Stimulated activated CD4-positive, alpha-beta T cell treated with anti-CD3 and anti-CD28 coated beads, Interleukin-2, amount 100 ng/mL, for 48 hours (primary cell): Measurements from ENCODE around the gene KCNMB1.
A peak's percentile ranks its signal among the peaks of the same experiment; 100 is the strongest.

ENCODE experiments used
- DNase-seq, 2 donors: peaks; one replicate each; pipeline ENCODE4 v3.0.0-alpha.2; 2020

KCNMB1 gene

GRCh38 chr5:170388818-170389549, at the start of gene KCNMB1:
TSS of gene KCNMB1 (minus strand) at chr5:170389367. CDS start at chr5:170385447, 3,920 bp downstream.
- DNase-seq, result no peak

DNA sequence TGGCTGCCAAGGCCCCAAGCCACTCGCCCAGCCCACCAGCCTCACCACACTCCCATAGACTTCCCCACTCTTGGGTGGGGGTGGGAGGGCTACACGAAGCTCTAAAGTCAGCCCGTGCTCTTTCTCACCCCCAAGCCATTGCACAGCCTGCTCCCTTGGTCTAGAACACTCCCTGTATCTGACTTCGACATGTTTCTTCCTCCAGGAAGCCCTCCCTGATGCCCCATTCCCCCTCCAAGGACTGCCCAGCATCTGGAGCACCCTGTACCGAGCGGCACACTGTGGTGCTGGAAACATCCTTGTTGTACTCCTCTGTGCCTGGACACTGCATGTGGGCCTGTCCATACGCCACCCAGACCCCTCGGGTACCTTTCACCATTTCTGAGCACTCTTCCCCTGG, 49.4 kb upstream of the KCNMB1 start:
- no peak for DNase-seq

GRCh38 chr5:170437621-170438375, 48.6 kb upstream of the KCNMB1 start:
- no peak for DNase-seq

DNA sequence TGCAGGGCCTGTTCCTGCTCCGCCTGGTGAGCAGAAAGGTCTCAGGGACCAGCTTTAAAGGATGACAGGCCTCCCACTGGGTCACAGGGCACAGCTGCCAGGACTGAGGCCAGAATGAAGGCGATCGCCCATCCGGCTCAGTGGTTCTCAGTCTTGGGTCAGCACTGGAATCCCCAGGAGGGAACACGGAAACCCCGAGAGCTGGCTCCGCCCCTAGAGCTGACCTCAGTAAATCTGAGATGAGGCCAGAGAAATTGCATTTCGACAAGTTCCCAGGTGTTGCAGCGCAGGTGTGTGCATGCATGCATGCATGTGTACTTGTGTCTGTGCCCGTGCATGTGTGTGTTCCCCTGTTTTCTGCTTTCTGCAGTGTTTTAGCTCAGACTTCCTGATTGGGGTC, 47.2 kb upstream of the KCNMB1 start:
- no peak for DNase-seq

DNA sequence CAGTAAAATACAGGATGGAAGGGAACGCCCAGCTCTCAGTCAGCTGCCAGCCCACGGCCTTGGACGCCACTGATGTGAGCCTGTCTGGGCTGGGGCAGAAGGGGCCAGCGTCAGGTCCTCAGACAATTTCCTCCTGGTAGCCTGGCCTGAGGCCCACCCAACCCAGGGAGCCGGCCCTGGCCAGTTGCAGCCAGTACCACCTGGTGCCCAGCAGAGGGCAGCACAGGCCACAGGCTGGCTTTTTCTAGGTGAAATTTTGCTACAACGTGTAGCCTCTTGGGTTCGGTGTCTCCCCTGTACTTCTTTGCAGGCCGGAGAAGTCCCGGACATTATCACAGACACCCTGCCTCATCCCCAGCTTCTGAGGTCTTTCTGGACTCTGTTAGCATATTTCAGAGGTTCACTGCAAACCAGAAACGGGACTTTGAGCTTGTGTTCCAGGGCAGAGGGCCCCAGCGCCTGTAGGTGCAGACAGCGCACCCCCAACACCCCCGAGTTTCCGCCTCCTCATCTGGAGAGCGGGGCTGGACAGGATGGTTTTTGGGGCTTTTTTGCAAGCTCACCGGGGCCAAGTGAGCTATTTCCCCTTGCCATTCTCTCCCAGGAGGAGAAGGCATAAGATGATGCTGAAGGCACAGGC, 45.9 kb upstream of the KCNMB1 start:
- peak; percentile 54 to 64 for DNase-seq

DNA sequence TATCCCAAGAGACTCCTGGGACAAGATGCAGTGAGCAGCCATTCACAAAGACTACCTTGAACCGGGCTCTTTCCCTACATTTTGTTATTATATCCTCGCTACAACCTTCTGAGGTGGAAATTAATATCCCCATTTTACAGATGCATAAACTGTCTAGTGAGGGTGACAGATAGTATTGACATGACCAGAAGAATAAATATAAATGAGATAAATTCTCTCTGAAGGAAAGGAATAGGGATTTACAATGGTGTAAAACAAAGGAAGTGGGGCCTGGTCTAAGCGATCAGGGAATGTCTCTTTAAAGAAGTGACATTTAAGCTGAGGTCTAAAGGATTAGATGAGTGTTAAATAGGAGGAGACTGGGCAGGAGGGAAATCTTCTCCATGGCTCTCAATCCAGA, 43.5 kb upstream of the KCNMB1 start:
- no peak for DNase-seq

DNA sequence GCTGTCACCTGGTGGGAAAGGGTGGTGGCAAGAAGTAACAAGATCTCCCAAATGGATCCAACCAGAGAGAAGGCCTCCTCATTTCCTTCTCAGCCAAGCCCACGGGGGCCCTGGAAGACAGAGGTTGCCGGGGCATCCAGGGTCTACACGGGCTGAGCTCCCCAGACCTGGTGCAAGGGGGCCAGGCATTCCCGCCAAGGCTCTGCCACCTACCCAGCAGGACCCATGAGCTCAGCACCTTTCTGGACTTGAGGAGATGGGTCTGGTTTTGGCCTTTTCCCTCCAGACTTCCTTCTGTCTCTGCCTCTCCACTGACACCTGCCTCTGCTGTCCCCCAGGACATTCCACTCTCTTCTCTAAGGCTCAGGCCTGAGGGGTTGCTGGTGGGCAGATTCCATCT, 42.4 kb upstream of the KCNMB1 start:
- DNase-seq, result no peak

GRCh38 chr5:170430866-170431437, 41.8 kb upstream of the KCNMB1 start:
- DNase-seq, result no peak

DNA sequence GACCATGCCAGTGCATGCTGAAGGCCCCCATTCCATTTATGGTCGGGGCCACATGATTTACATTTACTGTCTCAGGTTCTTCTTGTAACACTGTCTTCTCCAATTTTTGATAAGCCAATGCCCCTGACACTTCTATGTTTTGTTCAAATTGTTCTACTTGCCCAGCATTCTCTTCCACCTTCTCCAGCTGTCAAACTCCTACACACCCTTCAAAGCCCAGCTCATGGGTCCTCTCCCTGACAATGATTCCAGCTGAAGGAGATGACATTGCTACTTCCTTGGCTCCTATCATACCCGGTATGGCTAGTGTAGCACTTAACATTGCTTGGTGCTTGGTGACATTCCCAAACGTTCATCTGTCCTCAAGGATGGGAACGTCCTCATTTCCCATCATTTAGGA, 41.1 kb upstream of the KCNMB1 start:
- DNase-seq, result no peak

DNA sequence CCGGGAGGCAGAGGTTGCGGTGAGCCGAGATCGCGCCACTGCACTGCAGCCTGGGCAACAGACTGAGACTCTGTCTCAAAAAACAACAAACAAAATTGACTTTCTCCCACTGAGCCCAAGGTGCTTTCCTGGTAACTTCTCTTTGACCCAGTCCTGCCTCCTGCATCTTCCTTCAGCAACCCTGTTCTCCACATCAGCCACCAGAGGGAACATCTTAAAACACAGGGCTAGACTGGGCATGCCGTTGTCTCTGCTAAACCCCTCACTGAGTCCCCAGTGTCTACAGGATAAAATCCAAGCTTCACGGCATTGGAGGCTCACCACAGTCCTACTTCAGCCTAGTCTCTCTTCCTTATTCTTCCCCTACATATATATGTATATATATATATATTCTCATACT, 39.8 kb upstream of the KCNMB1 start:
- DNase-seq, result no peak

GRCh38 chr5:170427672-170428236, 38.6 kb upstream of the KCNMB1 start:
- DNase-seq, result no peak

DNA sequence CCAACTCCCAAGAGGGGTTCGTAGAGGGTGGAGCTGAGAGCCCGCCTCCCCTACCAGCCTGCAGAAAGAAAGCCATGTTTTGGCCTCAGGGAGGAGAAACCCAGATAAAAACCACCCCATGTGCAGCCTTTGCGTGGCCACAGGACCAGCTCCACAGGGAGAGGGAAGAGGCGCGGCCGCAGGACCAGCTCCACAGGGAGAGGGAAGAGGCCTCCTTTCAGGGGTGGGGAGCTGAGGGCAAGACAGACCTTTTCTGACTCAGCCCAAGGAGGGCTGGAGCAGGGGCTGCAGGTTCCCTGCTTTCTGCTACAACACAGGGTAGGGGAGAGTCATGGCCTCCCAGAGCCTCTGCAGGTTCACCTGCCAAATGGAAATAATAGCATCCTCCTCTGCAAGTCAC, 37.6 kb upstream of the KCNMB1 start:
- no peak for DNase-seq

DNA sequence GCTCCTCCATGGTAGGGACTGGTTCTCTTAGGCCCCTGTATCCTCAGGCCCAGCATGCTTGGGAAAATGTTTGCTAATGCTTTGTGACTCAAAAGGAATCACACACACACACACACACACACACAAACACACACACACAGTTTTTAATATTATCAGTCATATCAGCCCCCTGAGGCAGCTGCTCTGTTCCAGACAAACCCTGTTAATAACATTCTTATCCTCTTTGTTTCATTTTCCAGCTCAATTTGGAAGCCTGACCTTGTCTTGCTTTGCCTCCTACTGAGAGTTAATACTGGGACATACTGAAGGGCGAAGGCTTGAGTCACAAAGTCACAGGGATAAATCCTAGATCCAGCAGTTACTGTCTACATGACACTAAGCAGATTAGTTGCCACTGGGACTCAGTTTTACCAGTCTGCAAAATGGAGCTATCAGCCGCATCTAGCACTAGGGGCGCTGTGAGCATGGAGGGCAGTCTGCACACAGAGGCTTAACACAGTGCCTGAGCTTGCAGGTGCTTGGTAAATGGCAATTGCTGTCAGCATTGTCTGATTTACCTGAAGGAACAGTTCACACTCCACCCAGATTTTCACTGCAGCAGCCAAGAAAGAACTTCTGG, 37.1 kb upstream of the KCNMB1 start:
- no peak for DNase-seq

GRCh38 chr5:170425731-170426130, 36.6 kb upstream of the KCNMB1 start:
- no peak for DNase-seq

- DNase-seq, result no peak
Observed at GRCh38 chr5:170424629-170425028, 35.5 kb upstream of the KCNMB1 start.

- DNase-seq, result no peak
Observed at GRCh38 chr5:170423692-170424091, 34.5 kb upstream of the KCNMB1 start.

GRCh38 chr5:170421826-170422225, 32.7 kb upstream of the KCNMB1 start:
- DNase-seq, result no peak

- peak; percentile 50 to 54 for DNase-seq
Observed at GRCh38 chr5:170420806-170421412, 31.7 kb upstream of the KCNMB1 start.

DNA sequence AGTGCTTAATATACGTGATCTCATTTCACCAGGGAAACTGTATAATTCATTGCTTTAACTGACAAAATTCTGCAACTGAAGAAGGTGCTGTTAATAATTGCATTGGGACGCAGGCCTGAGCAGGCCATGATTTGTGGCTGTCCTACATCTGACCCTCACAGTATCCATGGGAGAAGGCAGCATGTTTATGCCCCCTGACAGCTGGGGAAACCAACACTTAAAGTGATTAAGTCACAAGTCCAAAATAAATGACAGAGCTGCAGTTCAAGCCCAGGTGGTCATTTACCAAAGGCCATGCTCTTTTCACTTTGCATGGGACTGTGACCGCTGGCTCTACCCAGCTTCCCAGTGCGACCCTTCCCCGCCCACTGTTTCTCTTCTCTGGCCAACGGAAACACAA, 30.5 kb upstream of the KCNMB1 start:
- no peak for DNase-seq

DNA sequence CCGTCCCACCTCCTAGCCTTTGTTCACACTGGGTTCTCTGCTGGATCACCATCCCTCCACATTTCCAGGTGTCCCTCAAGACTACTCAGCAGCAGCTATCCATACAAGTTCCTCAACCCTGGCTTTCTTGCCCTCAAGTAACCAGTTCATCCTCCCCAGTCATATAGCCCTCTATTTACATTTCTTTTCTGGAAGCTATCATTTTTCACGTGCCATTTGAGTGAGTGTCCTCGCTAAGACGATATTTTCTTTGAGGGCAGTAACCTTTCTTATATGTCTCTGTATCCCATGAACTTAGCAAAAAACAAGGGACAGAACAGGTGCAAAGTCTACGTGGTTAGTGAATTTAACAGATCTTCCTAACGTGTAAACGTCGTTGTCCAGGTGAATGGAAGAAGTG, 29.6 kb upstream of the KCNMB1 start:
- DNase-seq, result no peak

DNA sequence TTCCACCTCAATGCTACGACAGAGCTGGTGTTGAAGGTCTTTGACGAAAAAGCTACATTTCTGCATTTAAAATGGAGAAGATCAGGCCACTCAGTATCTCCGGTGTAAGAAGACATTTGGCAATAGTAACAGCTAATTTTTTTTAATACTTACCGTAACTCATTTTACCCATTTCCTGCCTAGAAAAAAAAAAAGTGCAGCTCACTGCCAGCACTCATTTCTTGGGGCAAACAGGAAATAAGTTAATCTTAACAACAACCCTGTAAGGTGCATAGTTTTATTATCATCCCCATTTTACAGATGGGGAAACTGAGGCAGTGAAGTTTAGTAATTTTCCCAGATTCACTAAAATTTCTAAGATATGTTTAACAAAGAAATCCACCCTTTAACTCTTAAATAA, 27.4 kb upstream of the KCNMB1 start:
- no peak for DNase-seq

- DNase-seq, result no peak
Observed at GRCh38 chr5:170414786-170415185, 25.6 kb upstream of the KCNMB1 start.
